ENCODE measurements around the gene GUCY1A2.
"Not testable (repeated sequence)": the region's sequence is repeated elsewhere in the genome, so short reads cannot be mapped to it uniquely, and the experiment has no call there.

Gene GUCY1A2

GRCh38 chr11:106828976-106829375, 189.3 kb downstream of the GUCY1A2 start:
- no peak for DNase-seq

DNA sequence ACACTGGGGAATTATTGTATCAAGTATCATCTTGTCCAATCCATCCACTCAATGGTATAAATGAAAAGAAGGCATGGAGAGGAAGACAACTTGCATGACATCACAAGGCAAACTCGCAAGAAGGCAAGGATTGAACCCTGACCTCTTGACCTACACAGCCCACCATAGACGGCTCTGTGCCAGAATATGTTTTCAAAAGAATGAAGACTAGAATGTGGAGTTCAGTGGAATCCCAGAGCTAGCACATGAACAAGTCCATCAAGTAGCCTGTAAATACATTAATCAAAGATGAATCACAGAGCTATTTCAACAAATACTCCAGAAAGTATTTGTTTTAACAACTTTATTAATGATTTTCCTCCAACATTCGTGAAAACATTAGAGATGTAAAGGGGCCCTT, 189.7 kb downstream of the GUCY1A2 start:
- no peak for DNase-seq

DNA sequence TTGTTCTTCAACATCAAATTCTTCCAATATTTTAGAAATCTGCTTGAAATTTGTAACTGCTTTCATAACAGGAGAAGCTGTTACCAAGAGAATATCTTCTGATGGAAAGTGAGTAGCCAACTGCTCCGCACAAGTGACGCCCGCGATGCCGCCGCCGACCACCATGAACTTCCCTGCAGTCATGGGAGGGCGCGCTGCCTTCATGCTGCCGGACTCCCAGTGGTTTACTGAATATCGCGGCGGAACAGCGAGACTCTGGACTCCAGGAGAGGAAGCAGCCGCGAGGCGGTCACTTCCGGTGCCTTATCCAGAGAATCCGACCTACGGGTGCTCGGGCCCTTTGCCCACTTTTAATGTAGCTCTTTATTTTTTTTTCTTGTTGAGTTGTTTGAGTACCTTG, 190.6 kb downstream of the GUCY1A2 start:
- no peak for DNase-seq

DNA sequence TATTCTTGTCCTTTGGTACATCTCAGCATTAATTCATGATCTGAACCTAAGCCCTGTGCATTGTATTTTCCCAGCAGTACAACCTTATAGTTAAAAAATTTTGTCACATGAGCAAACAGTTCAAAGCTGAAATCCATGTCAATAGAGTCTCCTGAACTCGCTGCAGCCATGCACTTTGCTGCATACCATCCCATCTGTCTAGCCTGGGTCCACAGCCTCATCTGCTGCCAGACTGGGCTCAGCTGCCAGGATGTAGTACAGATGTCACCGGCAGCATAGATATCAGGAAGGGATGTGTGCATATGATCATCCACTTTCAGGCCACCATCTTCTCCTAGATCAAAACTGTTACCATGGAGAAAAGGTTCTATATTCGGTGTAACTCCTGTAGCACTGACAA, 191.7 kb downstream of the GUCY1A2 start:
- not testable (repeated sequence) for DNase-seq

DNA sequence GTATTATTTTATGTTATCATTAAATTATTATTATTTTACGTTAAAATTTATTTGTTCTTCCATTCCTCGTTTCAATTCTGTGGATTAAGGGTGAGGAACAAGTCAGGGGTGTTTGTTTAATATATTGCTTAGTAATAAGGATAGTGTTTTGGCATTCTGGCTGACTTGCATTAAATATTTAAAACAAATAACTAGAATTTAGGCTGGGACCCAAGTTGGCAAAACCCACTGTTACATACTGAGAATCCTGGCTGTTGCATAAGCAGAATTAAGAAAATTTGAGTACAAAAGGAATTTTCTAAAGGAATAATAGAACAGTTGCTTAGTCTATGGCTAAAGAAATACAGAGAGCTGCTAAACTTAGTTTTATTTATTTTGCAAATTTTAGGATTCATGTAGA, 196.4 kb downstream of the GUCY1A2 start:
- DNase-seq = no peak

GRCh38 chr11:106821291-106821690, 197.0 kb downstream of the GUCY1A2 start:
- DNase-seq = no peak

DNA sequence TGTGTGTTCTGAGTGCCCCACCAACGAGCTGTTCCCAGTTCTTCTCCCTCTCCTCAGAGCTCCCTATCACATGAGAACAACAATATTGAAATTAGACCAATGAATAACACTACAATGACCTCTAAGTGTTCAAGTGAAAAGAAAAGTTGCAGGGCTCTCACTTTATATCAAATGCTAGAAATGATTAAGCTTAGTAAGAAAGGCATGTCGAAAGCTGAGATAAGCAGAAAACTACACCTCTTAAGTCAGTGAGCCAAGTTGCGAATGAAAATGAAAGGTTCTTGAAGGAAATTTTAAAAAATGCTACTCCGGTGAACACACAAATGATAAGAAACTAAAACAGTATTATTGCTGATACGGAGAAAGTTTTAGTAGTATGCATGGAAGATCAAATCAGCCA, 199.8 kb downstream of the GUCY1A2 start:
- no peak for DNase-seq

- DNase-seq = no peak
Measured at GRCh38 chr11:106815209-106815608, 203.1 kb downstream of the GUCY1A2 start.

DNA sequence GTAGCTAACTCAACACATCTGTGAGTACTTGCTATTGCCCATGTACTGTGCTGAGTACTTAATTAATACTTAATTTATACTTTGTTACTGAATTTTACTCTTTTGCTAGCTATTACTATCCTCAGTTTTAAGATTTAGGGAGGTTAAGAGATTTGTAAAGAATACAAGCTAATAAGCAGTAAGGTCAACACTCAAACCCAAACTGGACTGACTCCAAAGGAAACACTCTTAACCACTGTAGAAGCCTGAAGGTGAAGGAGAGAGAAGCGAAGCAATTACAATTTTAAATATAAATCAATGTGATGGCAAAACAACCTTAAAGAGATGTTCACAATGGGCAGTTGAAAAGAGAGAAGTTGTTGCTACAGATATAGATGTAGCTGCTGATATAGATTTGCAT, 204.5 kb downstream of the GUCY1A2 start:
- no peak for DNase-seq

- no peak for DNase-seq
Measured at GRCh38 chr11:106794058-106794457, 224.2 kb downstream of the GUCY1A2 start.

DNA sequence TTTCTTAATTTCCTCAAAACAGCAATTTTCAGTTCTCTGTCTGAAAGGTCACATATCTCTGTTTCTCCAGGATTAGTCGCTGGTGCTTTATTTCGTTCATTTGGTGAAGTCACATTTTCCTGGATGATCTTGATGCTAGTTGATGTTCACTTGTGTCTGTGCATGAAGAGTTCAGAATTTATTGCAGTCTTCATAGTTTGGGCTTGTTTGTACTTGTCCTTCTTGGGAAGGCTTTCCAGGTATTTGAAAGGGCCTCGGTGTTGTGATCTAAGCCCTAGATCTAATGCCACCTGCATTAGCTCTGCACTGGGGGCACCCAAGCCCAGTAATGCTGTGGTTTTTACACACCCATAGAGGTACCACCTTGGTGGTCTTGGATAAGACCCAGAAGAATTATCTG, 228.9 kb downstream of the GUCY1A2 start:
- DNase-seq = no peak

DNA sequence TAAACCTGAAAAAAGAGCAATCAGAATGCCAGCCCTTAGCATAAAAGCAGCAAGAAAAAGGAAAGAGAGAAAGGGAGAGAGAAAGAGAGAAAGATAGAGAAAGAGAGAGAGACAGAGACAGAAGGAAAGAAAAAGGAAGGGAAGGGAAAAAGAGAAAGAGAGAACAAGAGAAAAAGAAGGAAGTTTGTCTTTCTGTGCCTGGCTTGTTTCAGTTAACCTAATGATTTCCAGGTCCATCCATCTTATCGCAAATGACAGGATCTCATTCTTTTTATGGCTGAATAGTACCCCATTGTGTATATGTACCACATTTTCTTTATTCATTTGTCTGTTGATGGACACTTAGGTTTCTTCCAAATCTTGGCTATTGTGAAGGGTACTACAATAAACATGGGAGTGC, 230.8 kb downstream of the GUCY1A2 start:
- DNase-seq = no peak

GRCh38 chr11:106785913-106786650, 232.2 kb downstream of the GUCY1A2 start:
- DNase-seq = no peak

DNA sequence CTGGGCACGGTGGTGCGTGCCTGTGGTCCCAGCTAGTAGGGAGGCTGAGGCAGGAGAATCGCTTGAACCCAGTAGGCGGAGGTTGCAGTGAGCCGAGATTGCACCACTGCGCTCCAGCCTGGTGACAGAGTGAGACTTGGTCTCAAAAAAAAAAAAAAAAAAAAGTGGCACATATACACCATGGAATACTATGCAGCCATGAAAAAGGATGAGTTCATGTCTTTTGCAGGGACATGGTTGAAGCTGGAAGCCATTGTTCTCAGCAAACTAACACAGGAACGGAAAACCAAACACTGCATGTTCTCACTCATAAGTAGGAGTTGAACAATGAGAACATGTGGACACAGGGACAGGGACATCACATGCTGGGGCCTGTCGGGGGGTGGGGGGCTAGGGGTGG, 241.0 kb downstream of the GUCY1A2 start:
- DNase-seq = not testable (repeated sequence)

DNA sequence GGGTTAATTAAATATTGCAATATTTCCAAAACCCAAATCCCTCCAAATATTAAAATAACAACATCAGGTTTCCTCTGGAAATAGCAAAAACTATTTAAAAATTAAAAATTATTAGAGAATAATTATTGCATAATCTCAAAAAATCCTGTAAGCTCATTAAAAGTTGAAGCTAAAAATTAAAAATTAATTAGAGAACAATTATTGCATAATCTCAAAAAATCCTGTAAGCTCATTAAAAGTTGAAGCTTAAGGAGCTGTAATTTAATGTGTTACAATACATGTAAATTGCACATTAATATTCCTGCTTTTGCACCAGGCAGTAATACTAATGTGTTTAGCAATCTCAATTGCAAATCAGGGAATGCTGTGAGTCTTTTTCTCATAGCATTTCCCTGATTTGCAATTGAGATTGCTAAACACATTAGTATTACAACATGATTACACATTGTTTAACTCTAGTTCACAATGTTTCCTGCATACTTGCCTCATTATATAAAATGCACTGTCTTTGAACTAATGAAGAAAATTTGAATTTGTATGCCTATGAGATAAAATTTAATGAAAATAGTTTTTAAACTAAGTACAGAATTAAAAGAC, 247.7 kb downstream of the GUCY1A2 start:
- peak in 1 of 2 experiments; percentile 35 for DNase-seq

GRCh38 chr11:106765469-106766258, 252.6 kb downstream of the GUCY1A2 start:
- DNase-seq = peak in 1 of 2 experiments; percentile 39

DNA sequence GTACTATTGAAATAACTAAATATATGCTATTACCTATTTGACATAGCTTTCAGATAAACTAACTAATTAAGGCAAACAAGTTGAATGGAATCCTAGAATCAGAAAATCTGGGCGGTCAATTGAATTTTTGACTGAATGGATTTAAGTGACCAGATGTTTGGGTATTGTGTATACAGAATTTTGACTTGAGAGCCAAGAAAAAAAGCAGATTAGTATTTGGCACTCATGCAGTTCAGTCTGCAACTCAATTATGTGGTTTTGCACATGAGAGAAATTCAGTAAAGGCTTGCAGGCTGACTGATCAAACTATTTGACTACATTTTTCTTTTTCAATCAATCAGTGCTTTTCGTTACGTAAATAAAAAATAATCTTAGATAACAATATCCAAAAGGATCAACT, 254.8 kb downstream of the GUCY1A2 start:
- no peak for DNase-seq

GRCh38 chr11:106761745-106762144, 256.5 kb downstream of the GUCY1A2 start:
- no peak for DNase-seq

DNA sequence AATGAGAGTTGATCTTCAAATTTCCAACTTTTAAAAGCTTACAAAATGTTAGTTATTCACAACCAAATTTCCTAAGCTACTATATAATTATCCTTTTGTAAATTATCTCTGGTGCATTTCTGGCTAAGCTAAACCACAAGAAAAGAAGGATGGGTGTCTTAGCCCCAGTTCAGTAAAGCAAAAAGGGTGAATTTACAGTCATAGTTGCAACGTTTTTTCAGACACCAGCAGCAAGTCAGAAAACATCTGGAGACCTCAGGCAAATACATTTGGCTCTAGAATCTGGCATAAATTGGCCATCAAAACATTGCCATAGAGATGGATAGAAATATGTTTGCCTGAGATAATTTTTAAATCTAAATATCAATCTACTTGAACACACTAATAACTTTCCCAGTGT, 257.0 kb downstream of the GUCY1A2 start:
- no peak for DNase-seq

DNA sequence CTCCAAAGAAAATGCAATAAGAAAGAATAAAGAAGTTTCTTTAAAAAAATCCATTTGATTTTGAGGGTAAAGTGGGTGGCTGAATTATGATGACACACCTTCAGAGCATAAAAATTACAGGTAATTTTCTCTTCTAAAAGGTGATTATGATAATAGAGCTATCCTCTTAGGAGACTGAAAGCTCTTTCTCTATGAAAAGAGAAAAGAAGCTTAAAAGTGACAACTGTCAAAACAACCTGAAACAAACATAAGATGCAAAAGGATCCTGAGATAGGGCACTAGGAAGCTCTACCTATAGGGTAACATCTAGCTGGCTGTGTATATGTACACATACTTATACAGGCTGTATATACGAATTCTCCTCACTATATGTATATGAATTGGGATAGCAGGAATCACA, 270.2 kb downstream of the GUCY1A2 start:
- no peak for DNase-seq

GRCh38 chr11:106745941-106746340, 272.3 kb downstream of the GUCY1A2 start:
- no peak for DNase-seq

- DNase-seq = no peak
Measured at GRCh38 chr11:106733635-106734034, 284.6 kb downstream of the GUCY1A2 start.

DNA sequence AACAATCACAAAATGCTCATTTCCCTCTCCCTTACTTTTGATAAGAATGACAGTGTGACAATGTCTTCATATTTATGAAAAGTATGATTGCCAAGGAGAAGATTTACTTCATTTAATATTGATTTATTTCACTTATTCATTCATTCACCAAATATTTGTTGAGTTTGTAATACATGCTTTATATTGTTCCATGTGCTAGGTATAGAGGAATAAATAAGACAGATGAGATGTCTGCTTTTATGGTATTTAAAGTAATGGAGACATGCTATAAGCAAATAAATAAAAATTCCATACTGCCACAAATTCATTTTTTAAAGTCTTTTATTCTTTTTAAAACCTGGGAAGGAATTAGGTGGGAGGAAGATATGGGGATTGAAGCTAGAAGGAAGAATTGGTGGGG, 289.4 kb downstream of the GUCY1A2 start:
- DNase-seq = no peak

DNA sequence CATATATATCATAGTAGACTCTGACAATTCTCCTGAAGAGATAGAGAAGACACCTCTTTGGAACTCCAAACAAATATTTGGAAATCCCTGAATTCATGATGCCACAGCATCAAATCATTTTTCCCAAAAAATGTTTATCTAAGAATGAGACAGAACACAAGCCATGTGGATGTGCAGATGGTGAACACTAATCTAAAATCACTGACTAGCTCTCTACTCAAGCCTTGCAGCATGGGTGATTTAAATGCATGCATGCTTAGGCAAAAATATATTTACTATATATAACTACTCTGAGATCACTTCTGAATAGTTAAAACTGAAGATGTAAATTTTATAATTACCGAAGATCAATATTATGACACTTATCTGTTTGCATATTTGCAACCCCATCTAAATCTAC, 289.9 kb downstream of the GUCY1A2 start:
- DNase-seq = no peak

Data from NCI-H526 (cell line).